ENCODE data around the gene LRPAP1.

- TF ChIP-seq TP53 (CRISPR knock-in tag; IDR thresholded peaks at IDR 0.05): no peak
- TF ChIP-seq ATF1 (CRISPR knock-in tag; IDR thresholded peaks at IDR 0.05): no peak
- no peak for TF ChIP-seq USF2 (CRISPR knock-in tag; IDR thresholded peaks at IDR 0.05)
- TF ChIP-seq ZNF263 (CRISPR knock-in tag; IDR thresholded peaks at IDR 0.05; ENCODE audit: low read depth): no peak
- no peak for TF ChIP-seq CREM (CRISPR knock-in tag; IDR thresholded peaks at IDR 0.05)
- TF ChIP-seq CTCF (IDR thresholded peaks at IDR 0.05): no peak
- TF ChIP-seq FOXP1 (CRISPR knock-in tag; IDR thresholded peaks at IDR 0.05; ENCODE audit: borderline replicate concordance): no peak
- no peak for TF ChIP-seq NR2C2 (CRISPR knock-in tag; IDR thresholded peaks at IDR 0.05)
- no peak for TF ChIP-seq ZBTB43 (CRISPR knock-in tag; IDR thresholded peaks at IDR 0.05)
- no peak for TF ChIP-seq ATF6 (CRISPR knock-in tag; IDR thresholded peaks at IDR 0.05)
- TF ChIP-seq ESRRA (CRISPR knock-in tag; IDR thresholded peaks at IDR 0.05; ENCODE audit: borderline replicate concordance): no peak
- TF ChIP-seq SP1 (CRISPR knock-in tag; conservative IDR thresholded peaks at IDR 0.05): no peak
- TF ChIP-seq ZNF317 (CRISPR knock-in tag; IDR thresholded peaks at IDR 0.05; ENCODE audit: borderline replicate concordance, low read depth): no peak
Observed at GRCh38 chr4:3458371-3458770, 73.9 kb downstream of the LRPAP1 start.
